ENCODE measurements around the gene DYRK1A. TPM values are rescaled to one million over a fixed set of nuclear protein-coding genes. Genes with fewer than 3 reads are reported as not detected.

DYRK1A gene
- total RNA-seq, 2 experiments from 2014 or later: 58.4 to 65.1 TPM

- H3K4me2 ChIP-seq (ENCODE audit: low read length): no peak overlapping the region
- H3K79me2 ChIP-seq (ENCODE audit: insufficient read depth, low read depth, low read length): no peaks in the 10 kb centered on the region
- no peak overlapping the region for H3K27ac ChIP-seq (ENCODE audit: low read depth, low read length, poor library complexity, severe bottlenecking)
- no TSS peak for BruUV-seq (replicated peaks)
- H4K20me1 ChIP-seq (ENCODE audit: insufficient read depth, low read length): no peaks in the 10 kb centered on the region
- CTCF ChIA-PET (ENCODE audit: unreplicated experiment): no interaction called here
- no peak for DNase-seq (ENCODE audit: low spot score)
- intact Hi-C loops (cut with micrococcal nuclease; ENCODE audit: unreplicated experiment): no loop called here
- POLR2A ChIA-PET: no interaction called here
- H3K9me2 ChIP-seq (ENCODE audit: insufficient read depth, low read length): no peaks in the 10 kb centered on the region
- H3K9me3 ChIP-seq (ENCODE audit: low read length): no peaks in the 10 kb centered on the region
- H3K36me3 ChIP-seq (ENCODE audit: insufficient read depth, low read length): no peaks in the 10 kb centered on the region
- H3K4me1 ChIP-seq (ENCODE audit: insufficient read depth, low read length, poor library complexity, severe bottlenecking): peaks cover 25% of the 10 kb centered on the region
- TF ChIP-seq CTCF (conservative IDR thresholded peaks at IDR 0.05; ENCODE audit: low read length): no peak
- TF ChIP-seq EZH2phosphoT487 (IDR thresholded peaks at IDR 0.05; ENCODE audit: borderline replicate concordance, low read depth, low read length): no peak
- H2AFZ ChIP-seq (ENCODE audit: low read length): no peak overlapping the region
- H3K4me3 ChIP-seq (ENCODE audit: low read depth, low read length, poor library complexity, severe bottlenecking): no peak overlapping the region
These were observed 193.8 kb downstream of the DYRK1A start for GRCh38 chr21:37560385-37560784.

- H3K79me2 ChIP-seq (ENCODE audit: insufficient read depth, low read depth, low read length): no peaks in the 10 kb centered on the region
- H3K9me3 ChIP-seq (ENCODE audit: low read length): no peaks in the 10 kb centered on the region
- no peak overlapping the region for H3K4me2 ChIP-seq (ENCODE audit: low read length)
- H4K20me1 ChIP-seq (ENCODE audit: insufficient read depth, low read length): no peaks in the 10 kb centered on the region
- no peak overlapping the region for H2AFZ ChIP-seq (ENCODE audit: low read length)
- TF ChIP-seq EZH2phosphoT487 (IDR thresholded peaks at IDR 0.05; ENCODE audit: borderline replicate concordance, low read depth, low read length): no peak
- no peak for TF ChIP-seq CTCF (conservative IDR thresholded peaks at IDR 0.05; ENCODE audit: low read length)
- POLR2A ChIA-PET: no interaction called here
- BruUV-seq (replicated peaks): no TSS peak
- H3K36me3 ChIP-seq (ENCODE audit: insufficient read depth, low read length): no peaks in the 10 kb centered on the region
- peaks cover 22% of the 10 kb centered on the region for H3K4me1 ChIP-seq (ENCODE audit: insufficient read depth, low read length, poor library complexity, severe bottlenecking)
- no peak overlapping the region for H3K27ac ChIP-seq (ENCODE audit: low read depth, low read length, poor library complexity, severe bottlenecking)
- no peak overlapping the region for H3K4me3 ChIP-seq (ENCODE audit: low read depth, low read length, poor library complexity, severe bottlenecking)
- no peaks in the 10 kb centered on the region for H3K9me2 ChIP-seq (ENCODE audit: insufficient read depth, low read length)
- intact Hi-C loops (cut with micrococcal nuclease; ENCODE audit: unreplicated experiment): no loop called here
- DNase-seq (ENCODE audit: low spot score): no peak
- CTCF ChIA-PET (ENCODE audit: unreplicated experiment): no interaction called here
These were observed 194.9 kb downstream of the DYRK1A start for GRCh38 chr21:37561506-37561905.

GRCh38 chr21:37561941-37562919 lies 195.7 kb downstream of the DYRK1A start:
- H3K9me2 ChIP-seq (ENCODE audit: insufficient read depth, low read length): no peaks in the 10 kb centered on the region
- no peaks in the 10 kb centered on the region for H4K20me1 ChIP-seq (ENCODE audit: insufficient read depth, low read length)
- H3K36me3 ChIP-seq (ENCODE audit: insufficient read depth, low read length): no peaks in the 10 kb centered on the region
- no TSS peak for BruUV-seq (replicated peaks)
- ChIA-PET CTCF (ENCODE audit: unreplicated experiment) (no interaction called here), POLR2A (interaction anchor here (0.6 kb wide), 1 partner anchor 1838 kb away, joined by 3 read pairs; no protein-coding TSS in a partner anchor)
- no peak overlapping the region for H3K27ac ChIP-seq (ENCODE audit: low read depth, low read length, poor library complexity, severe bottlenecking)
- no peak overlapping the region for H2AFZ ChIP-seq (ENCODE audit: low read length)
- TF ChIP-seq CTCF (conservative IDR thresholded peaks at IDR 0.05; ENCODE audit: low read length) (no peak), EZH2phosphoT487 (IDR thresholded peaks at IDR 0.05; ENCODE audit: borderline replicate concordance, low read depth, low read length) (no peak)
- peaks cover 15% of the 10 kb centered on the region for H3K4me1 ChIP-seq (ENCODE audit: insufficient read depth, low read length, poor library complexity, severe bottlenecking)
- no peaks in the 10 kb centered on the region for H3K79me2 ChIP-seq (ENCODE audit: insufficient read depth, low read depth, low read length)
- no peak for DNase-seq (ENCODE audit: low spot score)
- H3K9me3 ChIP-seq (ENCODE audit: low read length): no peaks in the 10 kb centered on the region
- no peak overlapping the region for H3K4me2 ChIP-seq (ENCODE audit: low read length)
- no peak overlapping the region for H3K4me3 ChIP-seq (ENCODE audit: low read depth, low read length, poor library complexity, severe bottlenecking)
- intact Hi-C loops (cut with micrococcal nuclease; ENCODE audit: unreplicated experiment): no loop called here
